HG02885 (cell line): ENCODE results near the gene ARX.

ENCODE experiments used
- ATAC-seq: cut with Tn5 transposase; IDR thresholded peaks from one replicate; pipeline ENCODE4 v1.9.1; 2021; ENCODE audit warnings: mild to moderate bottlenecking; ENCODE audit not compliant: unreplicated experiment, poor library complexity

Gene ARX

DNA sequence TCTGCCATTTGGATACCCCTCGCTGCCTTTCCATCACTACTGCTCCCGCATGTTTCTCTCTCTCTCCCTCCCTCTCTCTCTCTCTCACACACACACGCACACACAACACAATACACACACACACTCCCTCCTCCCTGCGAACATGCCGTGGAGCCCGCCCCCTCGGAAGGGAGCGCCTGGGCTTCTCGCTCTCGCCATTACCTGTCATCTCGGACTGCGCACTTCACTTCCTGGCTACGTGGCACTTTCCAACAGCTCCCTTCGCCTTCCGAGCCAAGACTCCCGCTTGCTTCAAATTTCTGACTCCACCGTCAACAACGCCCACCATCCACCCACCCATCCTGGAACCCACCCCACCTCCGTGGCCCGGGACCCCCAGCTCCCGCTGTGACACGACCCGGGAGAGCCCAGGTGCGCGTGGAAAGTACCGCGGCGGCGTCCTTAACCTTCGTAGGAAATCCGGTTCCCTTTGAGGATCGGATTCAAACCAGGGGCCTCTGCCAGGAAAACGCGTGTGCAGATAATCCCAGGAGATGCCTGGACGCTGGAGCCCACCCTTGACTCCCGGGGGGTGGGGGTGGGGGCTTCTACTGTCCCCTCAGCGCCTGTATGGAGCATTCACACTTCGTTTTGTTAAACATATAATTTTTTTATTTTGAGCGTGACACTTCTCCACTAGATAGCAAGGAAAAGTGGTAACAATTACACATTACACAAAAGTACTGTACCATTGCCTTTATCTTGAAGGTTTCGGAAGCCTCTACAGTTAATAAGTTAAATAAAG, 12.5 kb downstream of the ARX start:
- no peak for ATAC-seq

- ATAC-seq: no peak
Measured at GRCh38 chrX:25002661-25003020, 13.1 kb downstream of the ARX start.

- no peak for ATAC-seq
Measured at GRCh38 chrX:25001808-25002660, 13.7 kb downstream of the ARX start.

GRCh38 chrX:24999511-24999910, 16.3 kb downstream of the ARX start:
- no peak for ATAC-seq

DNA sequence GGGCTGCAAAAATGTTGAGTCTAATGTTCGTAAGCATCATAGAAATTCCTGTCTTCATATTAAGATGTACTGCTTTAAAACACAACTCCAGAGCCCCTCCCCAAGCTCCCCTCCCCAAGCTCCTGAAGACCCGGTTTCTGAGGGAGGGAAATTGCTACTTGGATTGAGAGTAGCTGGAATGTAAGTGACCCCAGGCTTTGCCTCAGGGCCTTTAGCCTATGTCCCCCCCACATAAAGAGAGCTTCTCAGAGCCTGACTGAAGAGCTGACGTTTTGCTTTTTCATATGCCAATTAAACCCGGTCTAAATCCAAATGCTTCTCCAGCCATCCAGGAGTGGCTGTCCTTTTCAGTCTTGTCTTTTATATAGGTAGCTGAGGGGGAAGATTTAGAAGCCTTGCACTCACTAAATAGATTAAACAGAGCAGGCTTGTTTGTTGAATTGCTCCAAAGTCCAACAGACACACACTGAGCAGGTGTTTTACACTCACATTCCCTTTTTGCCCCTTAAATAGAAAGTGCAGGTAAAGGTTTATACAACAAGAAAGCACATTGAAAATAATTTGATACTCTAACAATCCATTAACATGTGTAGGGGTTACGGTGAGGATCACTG, 19.6 kb downstream of the ARX start:
- no peak for ATAC-seq

- ATAC-seq: no peak
Measured at GRCh38 chrX:24993879-24994278, 21.9 kb downstream of the ARX start.

- ATAC-seq: no peak
Measured at GRCh38 chrX:24990535-24990934, 25.2 kb downstream of the ARX start.

DNA sequence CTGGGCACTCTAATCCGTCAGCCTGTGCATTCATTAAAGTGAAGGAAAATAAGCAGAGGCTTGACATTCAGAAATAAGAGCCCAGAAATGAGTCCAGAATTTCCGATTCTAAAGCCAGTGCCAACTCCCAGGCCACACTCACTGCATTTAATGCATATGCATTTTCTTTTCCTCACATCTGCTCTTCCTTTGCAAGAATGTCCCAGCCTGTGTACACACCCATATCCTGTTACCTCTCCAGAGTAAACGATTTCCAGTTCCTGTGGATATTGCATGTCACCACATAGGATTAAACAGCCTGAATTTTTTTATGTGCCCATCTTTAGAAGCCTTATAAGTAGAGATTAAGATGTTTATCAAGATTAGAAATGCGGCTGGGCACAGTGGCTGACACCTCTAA, 27.5 kb downstream of the ARX start:
- no peak for ATAC-seq

DNA sequence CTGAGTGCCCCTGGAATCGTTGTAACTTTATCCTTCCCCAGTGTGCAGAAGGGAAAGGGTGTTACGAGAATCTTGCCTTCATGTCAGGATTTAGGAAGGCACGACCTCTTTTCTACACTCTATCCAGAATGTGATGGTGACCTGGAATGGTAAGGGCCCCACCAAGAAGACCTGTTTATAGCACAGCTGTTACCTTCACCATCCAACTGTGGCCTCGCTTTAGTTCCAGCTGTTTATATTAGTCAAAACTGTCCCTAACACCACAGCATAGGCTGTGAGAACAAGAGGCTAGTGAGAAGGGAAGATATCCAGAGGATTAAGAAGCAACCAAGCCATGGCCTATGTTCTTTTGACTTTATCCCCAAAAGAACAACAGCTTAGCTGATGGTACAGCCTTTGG, 28.0 kb downstream of the ARX start:
- no peak for ATAC-seq

DNA sequence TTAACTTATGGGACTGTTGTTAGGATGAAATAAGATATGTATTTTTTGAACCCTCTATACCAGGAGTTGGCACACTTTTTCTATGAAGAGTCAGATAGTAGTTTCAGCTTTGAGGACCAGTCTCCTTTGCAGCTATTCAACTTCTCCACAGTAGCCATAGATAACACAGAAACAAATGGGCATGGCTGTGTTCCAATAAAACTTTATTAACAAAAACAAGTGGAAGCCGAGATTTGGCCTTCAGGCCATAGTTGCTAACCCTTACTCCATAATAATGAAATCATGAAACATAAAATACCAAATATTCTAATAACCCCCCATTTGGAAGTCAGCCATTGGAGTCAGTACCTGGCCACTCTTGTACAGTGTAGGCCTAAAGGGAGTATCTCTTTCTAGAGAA, 30.6 kb downstream of the ARX start:
- ATAC-seq: no peak

- ATAC-seq: no peak
Measured at GRCh38 chrX:24983931-24984330, 31.8 kb downstream of the ARX start.

- peak; percentile 68 for ATAC-seq
Measured at GRCh38 chrX:24982306-24982965, 33.3 kb downstream of the ARX start.

GRCh38 chrX:24981030-24981429, 34.7 kb downstream of the ARX start:
- no peak for ATAC-seq

- ATAC-seq: no peak
Measured at GRCh38 chrX:24979081-24979480, 36.7 kb downstream of the ARX start.

GRCh38 chrX:24969812-24970211, 46.0 kb downstream of the ARX start:
- no peak for ATAC-seq

DNA sequence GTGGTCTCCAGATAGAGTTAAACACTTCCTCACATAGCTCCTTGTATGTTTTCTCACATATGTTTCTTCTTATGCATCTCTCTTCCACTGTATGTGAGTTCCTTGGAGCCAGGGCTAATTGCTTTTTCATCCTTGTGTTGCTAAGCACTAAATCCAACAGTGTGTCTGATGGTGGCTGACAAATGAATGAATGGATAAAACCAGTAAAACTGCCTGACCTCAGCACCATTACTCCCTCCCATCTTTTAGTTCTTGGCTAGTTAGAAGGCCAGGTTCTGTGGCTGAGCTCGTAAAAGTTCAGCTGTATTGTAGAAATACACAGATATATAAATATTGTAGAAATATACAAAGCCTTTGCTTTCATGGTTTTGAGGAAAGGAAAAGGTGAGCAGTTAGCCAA, 50.4 kb downstream of the ARX start:
- ATAC-seq: no peak

DNA sequence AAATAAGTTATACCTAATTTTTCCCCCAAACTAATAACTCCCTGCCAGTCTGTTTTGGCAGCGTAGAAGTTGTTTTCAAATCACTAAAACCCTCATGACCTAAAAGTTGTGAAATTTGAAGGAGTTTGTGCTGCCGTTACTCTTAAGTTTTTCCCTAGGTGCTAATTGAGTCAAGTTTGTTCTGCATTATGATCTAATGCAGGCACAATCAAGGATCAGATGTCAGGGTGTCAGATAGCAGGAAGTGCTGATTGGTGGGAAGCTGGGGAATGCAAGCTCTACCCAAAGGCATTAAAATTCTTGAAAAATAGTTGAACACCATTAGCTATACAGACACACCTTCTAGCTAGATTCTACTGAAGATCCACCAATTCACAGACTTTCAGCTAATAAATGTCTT, 51.9 kb downstream of the ARX start:
- ATAC-seq: no peak

DNA sequence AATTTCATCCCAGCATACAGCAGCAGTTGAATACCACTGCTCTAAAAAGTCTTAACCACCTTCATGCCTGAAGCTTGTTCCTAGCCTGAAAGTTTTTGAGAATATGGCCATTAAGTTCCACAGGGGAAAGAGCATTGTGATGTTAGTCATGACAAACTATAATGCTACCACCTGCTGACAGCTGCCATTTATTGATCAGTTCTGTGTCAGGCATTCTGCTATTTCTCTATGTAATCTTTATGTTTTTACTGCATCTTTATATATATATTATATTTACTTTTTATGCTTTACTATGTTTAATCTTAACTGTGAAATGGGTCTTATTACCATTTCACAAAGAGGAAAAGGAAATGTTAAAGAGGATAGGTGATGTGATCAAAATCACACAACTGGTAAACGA, 54.0 kb downstream of the ARX start:
- no peak for ATAC-seq

GRCh38 chrX:24956828-24957227, 58.9 kb downstream of the ARX start:
- ATAC-seq: no peak

DNA sequence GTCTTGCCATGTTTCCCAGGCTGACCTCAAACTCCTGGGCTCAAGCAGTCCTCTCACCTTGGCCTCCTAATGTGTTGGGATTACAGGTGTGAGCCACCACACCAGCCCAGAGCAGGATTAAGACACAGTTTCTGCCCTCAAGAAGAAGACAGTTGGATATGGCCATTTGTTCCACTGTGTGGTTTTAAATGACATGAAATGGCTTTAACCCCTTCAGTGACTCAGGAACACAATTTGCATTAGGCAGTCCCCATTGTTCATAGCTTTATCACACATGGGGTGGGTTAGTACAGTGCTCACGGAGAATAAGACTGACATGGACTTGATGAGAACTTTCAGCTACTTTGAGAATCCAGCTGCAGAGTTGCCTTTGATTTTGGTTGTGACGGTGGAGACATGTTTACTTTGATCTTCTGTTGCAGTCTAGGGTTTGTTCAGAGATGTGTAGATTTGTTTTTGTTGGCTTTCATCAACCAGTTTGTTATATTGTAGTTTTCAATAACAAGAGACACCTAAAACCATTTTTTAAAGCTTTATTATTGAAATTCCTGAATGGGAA, 60.3 kb downstream of the ARX start:
- ATAC-seq: no peak

- no peak for ATAC-seq
Measured at GRCh38 chrX:24954732-24955131, 61.0 kb downstream of the ARX start.
